Thyroid gland (tissue), 4 donors: ENCODE measurements around the gene MEIOSIN. TPM values are rescaled to one million over a fixed set of nuclear protein-coding genes. Genes with fewer than 3 reads are reported as not detected.

Source experiments
- DNase-seq, 2 donors: peaks; one replicate each; pipeline ENCODE4 v3.0.0-alpha.2; 2019
- H3K27ac ChIP-seq, 3 donors: fragments of 200-600 bp; sonication (generic); 1 replicate in 2 of 3; 2 replicates in 1 of 3; pipeline ENCODE4 v1.5.1; 2016 to 2019; ENCODE audit warnings: mild to moderate bottlenecking in 1 of 3, moderate library complexity in 1 of 3
- H3K27me3 ChIP-seq: fragments of 200-600 bp; sonication (generic); one replicate; pipeline ENCODE4 v1.5.1; 2019
- H3K36me3 ChIP-seq, 2 donors: fragments of 200-600 bp; sonication (generic); one replicate each; pipeline ENCODE4 v1.5.1; 2016 to 2019
- H3K4me1 ChIP-seq, 2 donors: fragments of 200-600 bp; sonication (generic); one replicate each; pipeline ENCODE4 v1.5.1; 2017 to 2019
- H3K4me3 ChIP-seq, 3 donors: fragments of 200-600 bp; sonication (generic); replicated peaks in 1 of 3; 1 replicate in 2 of 3; 2 replicates in 1 of 3; pipeline ENCODE4 v1.5.1; 2016; ENCODE audit warnings: mild to moderate bottlenecking in 1 of 3
- H3K9me3 ChIP-seq: fragments of 200-600 bp; sonication (generic); one replicate; pipeline ENCODE4 v1.5.1; 2017
- CTCF ChIP-seq, 6 experiments: fragments of 200-600 bp in 3 of 6; fragments of 450-650 bp in 3 of 6; sonication (generic) in 3 of 6; IDR thresholded peaks; one replicate each; pipeline ENCODE4 v1.5.1; 2016 to 2019; ENCODE audit warnings: antibody characterized with exemption in 6 of 6, mild to moderate bottlenecking in 2 of 6, inconsistent platforms in 1 of 6, moderate library complexity in 1 of 6
- POLR2A ChIP-seq, 2 donors: fragments of 450-650 bp; IDR thresholded peaks; one replicate each; pipeline ENCODE4 v1.6.1; 2017; ENCODE audit warnings: antibody characterized with exemption in 2 of 2, mild to moderate bottlenecking in 2 of 2, moderate library complexity in 1 of 2
- WGBS, 2 donors: methylation state at CpG; one replicate each; pipeline ENCODE4 v1.1.5; 2017; 5-methylcytosine and 5-hydroxymethylcytosine counted together
- intact Hi-C: fragments of 100-400 bp; cut with DNase I; formaldehyde crosslinking; loops from one replicate; pipeline ENCODE4 v1.15.1; 2023
- total RNA-seq, 4 donors: library from RNA; depleted of rRNA; stranded (reverse); fragments of >200 nt; gene quantifications; one replicate each; pipeline ENCODE4 v1.2.3, GENCODE V29; 2016

Gene MEIOSIN
- total RNA-seq, 4 donors from 2014 or later = not detected

- 13 to 14% methylated on average over 10 of the region's 10 CpGs for WGBS, 2 donors
- intact Hi-C loops = no loop called here
- Histone ChIP-seq H3K36me3 (no peaks in the 10 kb centered on the region), H3K4me3 (peak overlapping the region; percentile 57 to 90 (median 61)), H3K4me1 (peaks cover 9 to 26% of the 10 kb centered on the region in 2 donors), H3K27ac (peak overlapping the region in 1 of 3 donors; percentile 25), H3K9me3 (no peaks in the 10 kb centered on the region), H3K27me3 (no peaks in the 10 kb centered on the region)
- TF ChIP-seq CTCF (IDR thresholded peaks at IDR 0.05) (no peak), POLR2A (IDR thresholded peaks at IDR 0.05) (no peak)
- no peak for DNase-seq
Observed at GRCh38 chr19:45729800-45730290, 3.4 kb upstream of the MEIOSIN start.

- intact Hi-C loops = no loop called here
- DNase-seq = peak; percentile 97 to 98
Observed at GRCh38 chr19:45730368-45731288, 2.6 kb upstream of the MEIOSIN start, which contains the start of gene FBXO46. FBXO46 (minus strand) TSS chr19:45730896; CDS start chr19:45713495, 17,401 bp downstream.

GRCh38 chr19:45739498-45740439 lies 6.5 kb downstream of the MEIOSIN start:
- TF ChIP-seq POLR2A (IDR thresholded peaks at IDR 0.05) (no peak), CTCF (IDR thresholded peaks at IDR 0.05) (no peak)
- intact Hi-C loops = no loop called here
- WGBS, 2 donors = 84 to 90% methylated on average over 10 of the region's 10 CpGs
- no peak for DNase-seq
- no peaks in the 10 kb centered on the region for H3K4me1 ChIP-seq
- H3K27me3 ChIP-seq = no peaks in the 10 kb centered on the region
- H3K36me3 ChIP-seq = no peaks in the 10 kb centered on the region
- H3K9me3 ChIP-seq = no peaks in the 10 kb centered on the region
- no peak overlapping the region for H3K4me3 ChIP-seq
- no peak overlapping the region for H3K27ac ChIP-seq

More at GRCh38 chr19:45730368-45731288, 2.6 kb upstream of the MEIOSIN start, which contains the start of gene FBXO46:
- WGBS, 2 donors = 1 to 2% methylated on average over 32 to 48 of the region's 48 CpGs
- Histone ChIP-seq H3K36me3 (no peaks in the 10 kb centered on the region), H3K4me1 (peaks cover 9 to 26% of the 10 kb centered on the region in 2 donors), H3K4me3 (peak within 1 kb of the TSS; percentile 57 to 90 (median 61)), H3K27me3 (no peaks in the 10 kb centered on the region), H3K9me3 (no peaks in the 10 kb centered on the region), H3K27ac (peak within 1 kb of the TSS in 2 of 3 donors; percentile 25 to 51)
- TF ChIP-seq CTCF (IDR thresholded peaks at IDR 0.05) = no peak
- TF ChIP-seq POLR2A (IDR thresholded peaks at IDR 0.05) = peak in 1 of 2 donors; percentile 85

GRCh38 chr19:45742969-45743368 lies 9.7 kb downstream of the MEIOSIN start:
- intact Hi-C loops = no loop called here
- no peak overlapping the region for H3K27ac ChIP-seq

More at GRCh38 chr19:45742969-45743368, 9.7 kb downstream of the MEIOSIN start:
- Histone ChIP-seq H3K4me3 (no peak overlapping the region), H3K36me3 (no peaks in the 10 kb centered on the region), H3K9me3 (no peaks in the 10 kb centered on the region), H3K27me3 (no peaks in the 10 kb centered on the region), H3K4me1 (no peaks in the 10 kb centered on the region)
- TF ChIP-seq POLR2A (IDR thresholded peaks at IDR 0.05) = no peak
- TF ChIP-seq CTCF (IDR thresholded peaks at IDR 0.05) = no peak
- 62 to 74% methylated on average over 4 of the region's 4 CpGs for WGBS, 2 donors
- DNase-seq = no peak
